Mesenchymal stem cell (in vitro differentiated cells and primary cell): ENCODE results near the gene ANKFN1.
A peak's percentile ranks its signal among the peaks of the same experiment; 100 is the strongest.

Experiments
- DNase-seq: peaks from one replicate; pipeline ENCODE4 v3.0.0-alpha.2; 2013
- H2AFZ ChIP-seq: one replicate; pipeline ENCODE4 v1.6.1; 2013; ENCODE audit warnings: low read depth, mild to moderate bottlenecking, control low read depth, inconsistent platforms, low read length, moderate library complexity
- H2AK5ac ChIP-seq: 2 replicates; pipeline ENCODE4 v1.6.1; 2013; ENCODE audit warnings: low read length, moderate library complexity, mild to moderate bottlenecking, inconsistent platforms; ENCODE audit not compliant: severe bottlenecking
- H2BK120ac ChIP-seq: one replicate; pipeline ENCODE4 v1.6.1; 2013; ENCODE audit warnings: low read depth, mild to moderate bottlenecking, inconsistent platforms, low read length, moderate library complexity
- H2BK12ac ChIP-seq, 2 experiments: one replicate each; pipeline ENCODE4 v1.6.1; 2013; ENCODE audit warnings: inconsistent platforms in 2 of 2, low read length in 2 of 2, mild to moderate bottlenecking in 2 of 2, moderate library complexity in 2 of 2, control low read depth in 1 of 2
- H2BK15ac ChIP-seq: one replicate; pipeline ENCODE4 v1.6.1; 2013; ENCODE audit warnings: mild to moderate bottlenecking, low read depth, inconsistent platforms; ENCODE audit not compliant: poor library complexity, severe bottlenecking
- H2BK5ac ChIP-seq: 2 replicates; pipeline ENCODE4 v1.6.1; 2013; ENCODE audit warnings: low read depth, mild to moderate bottlenecking, low read length, control low read depth, inconsistent platforms; ENCODE audit not compliant: poor library complexity, severe bottlenecking
- H3K14ac ChIP-seq, 2 experiments: one replicate each; pipeline ENCODE4 v1.6.1; 2013; ENCODE audit warnings: inconsistent platforms in 2 of 2, low read length in 2 of 2, control low read depth in 1 of 2, mild to moderate bottlenecking in 1 of 2, moderate library complexity in 1 of 2
- H3K18ac ChIP-seq, 2 experiments: one replicate each; pipeline ENCODE4 v1.6.1; 2013; ENCODE audit warnings: inconsistent platforms in 2 of 2, low read length in 2 of 2, control low read depth in 1 of 2, low read depth in 1 of 2, mild to moderate bottlenecking in 1 of 2
- H3K23ac ChIP-seq, 2 experiments: one replicate each; pipeline ENCODE4 v1.6.1; 2013; ENCODE audit warnings: inconsistent platforms in 2 of 2, low read length in 2 of 2, mild to moderate bottlenecking in 2 of 2, moderate library complexity in 2 of 2, control low read depth in 1 of 2
- H3K27ac ChIP-seq: 2 replicates; pipeline ENCODE4 v1.5.1; 2013; ENCODE audit warnings: mild to moderate bottlenecking, moderate library complexity, low read length, control low read depth, inconsistent platforms; ENCODE audit not compliant: poor library complexity, severe bottlenecking
- H3K27me3 ChIP-seq, 2 experiments: 2 replicates each; pipeline versions ENCODE4 v1.6.1 to v1.7.0; 2013; ENCODE audit warnings: low read length in 2 of 2, mild to moderate bottlenecking in 2 of 2, moderate library complexity in 2 of 2, control low read depth in 1 of 2, inconsistent platforms in 1 of 2; ENCODE audit not compliant: control insufficient read depth in 1 of 2, insufficient read depth in 1 of 2
- H3K36me3 ChIP-seq, 2 experiments: 2 replicates each; pipeline versions ENCODE4 v1.6.1 to v1.7.0; 2013; ENCODE audit warnings: low read length in 2 of 2, control low read depth in 1 of 2, inconsistent platforms in 1 of 2, low read depth in 1 of 2, mild to moderate bottlenecking in 1 of 2; ENCODE audit not compliant: insufficient read depth in 2 of 2, control insufficient read depth in 1 of 2
- H3K4ac ChIP-seq, 2 experiments: one replicate each; pipeline ENCODE4 v1.6.1; 2013; ENCODE audit warnings: inconsistent platforms in 2 of 2, low read length in 2 of 2, mild to moderate bottlenecking in 2 of 2, moderate library complexity in 2 of 2, control low read depth in 1 of 2, low read depth in 1 of 2
- H3K4me1 ChIP-seq: 2 replicates; pipeline ENCODE4 v1.6.1; 2013; ENCODE audit warnings: low read depth, low read length, control low read depth; ENCODE audit not compliant: control insufficient read depth, insufficient read depth
- H3K4me2 ChIP-seq: 2 replicates; pipeline ENCODE4 v1.6.1; 2013; ENCODE audit warnings: low read length, mild to moderate bottlenecking, inconsistent platforms; ENCODE audit not compliant: poor library complexity, severe bottlenecking
- H3K4me3 ChIP-seq, 2 experiments: 2 replicates each; pipeline versions ENCODE4 v1.5.1 to v1.7.0; 2013; ENCODE audit warnings: low read length in 2 of 2, mild to moderate bottlenecking in 2 of 2, control low read depth in 1 of 2, low read depth in 1 of 2; ENCODE audit not compliant: insufficient read depth in 1 of 2
- H3K79me1 ChIP-seq: replicated peaks from 2 replicates; pipeline ENCODE4 v1.6.1; 2013; ENCODE audit warnings: mild to moderate bottlenecking, control low read depth, low read length, inconsistent platforms; ENCODE audit not compliant: poor library complexity, severe bottlenecking
- H3K9ac ChIP-seq: 2 replicates; pipeline ENCODE4 v1.7.0; 2013; ENCODE audit warnings: mild to moderate bottlenecking, low read length, moderate library complexity
- H3K9me3 ChIP-seq: 2 replicates; pipeline ENCODE4 v1.7.0; 2013; ENCODE audit warnings: mild to moderate bottlenecking, low read length; ENCODE audit not compliant: control insufficient read depth
- H4K8ac ChIP-seq: one replicate; pipeline ENCODE4 v1.6.1; 2013; ENCODE audit warnings: inconsistent platforms, mild to moderate bottlenecking, low read length, moderate library complexity
- H4K91ac ChIP-seq: one replicate; pipeline ENCODE4 v1.6.1; 2013; ENCODE audit warnings: mild to moderate bottlenecking, low read length, inconsistent platforms
- WGBS: methylation state at CpG from one replicate; pipeline ENCODE4 v1.1.7; 2013; ENCODE audit warnings: mixed read lengths; 5-methylcytosine and 5-hydroxymethylcytosine counted together

The ANKFN1 gene

DNA sequence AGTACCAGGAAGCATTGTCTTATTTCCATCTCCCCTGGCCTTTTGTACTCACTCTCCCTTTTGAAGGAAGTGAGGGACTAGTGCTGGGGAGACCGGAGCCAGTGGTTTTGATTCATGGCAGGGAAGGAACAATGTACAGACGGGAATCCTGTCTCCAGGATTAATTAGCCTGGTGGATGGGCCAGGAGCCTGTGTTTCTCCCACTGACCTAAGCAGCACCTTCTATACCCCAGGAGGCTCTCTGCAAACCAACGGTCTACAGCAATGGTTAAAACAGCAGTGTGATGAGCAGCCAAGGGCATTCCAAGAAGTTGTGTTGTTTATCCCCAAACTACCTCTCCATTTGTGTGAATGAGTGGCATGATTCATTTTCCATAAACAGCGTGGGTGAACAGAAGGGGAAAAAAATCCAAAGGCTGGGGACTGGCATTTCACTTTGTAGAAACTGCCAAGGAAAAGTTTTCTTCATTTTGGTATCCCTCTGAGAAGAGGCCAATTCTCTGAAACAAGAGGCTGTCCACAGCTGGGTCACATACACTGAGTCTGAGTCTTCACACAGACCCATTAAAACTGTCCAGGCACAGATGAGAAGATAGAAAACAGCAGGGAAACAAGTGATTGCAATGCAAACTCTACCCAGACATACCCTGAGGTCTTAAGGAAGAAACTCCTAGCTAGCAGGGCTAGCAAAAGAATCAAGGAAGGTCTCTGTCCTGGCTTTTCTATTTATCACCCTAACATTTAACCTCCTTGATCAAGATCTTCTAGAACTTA, 18.1 kb downstream of the ANKFN1 start:
- Histone ChIP-seq H3K18ac (no peak overlapping the region), H4K8ac (no peak overlapping the region), H3K79me1 (no peaks in the 10 kb centered on the region), H2BK5ac (no peak overlapping the region), H2BK120ac (no peak overlapping the region), H4K91ac (no peak overlapping the region), H2AK5ac (no peak overlapping the region), H2BK15ac (no peak overlapping the region), H3K4me1 (no peaks in the 10 kb centered on the region), H2BK12ac (no peak overlapping the region), H3K4me3 (no peak overlapping the region), H3K14ac (no peak overlapping the region), H3K9me3 (no peaks in the 10 kb centered on the region), H3K9ac (no peak overlapping the region), H3K23ac (no peak overlapping the region), H3K36me3 (no peaks in the 10 kb centered on the region), H3K27me3 (no peaks in the 10 kb centered on the region), H3K27ac (no peak overlapping the region), H3K4ac (no peak overlapping the region), H2AFZ (no peak overlapping the region), H3K4me2 (no peak overlapping the region)
- WGBS, result 67% methylated on average over 3 of the region's 4 CpGs
- DNase-seq, result peak; percentile 1

- no peaks in the 10 kb centered on the region for H3K9me3 ChIP-seq
- H2BK5ac ChIP-seq, result no peak overlapping the region
- H3K27ac ChIP-seq, result no peak overlapping the region
- no peak overlapping the region for H3K23ac ChIP-seq
- no peak overlapping the region for H3K14ac ChIP-seq
- H3K79me1 ChIP-seq, result no peaks in the 10 kb centered on the region
- no peak overlapping the region for H3K4me2 ChIP-seq
- no peaks in the 10 kb centered on the region for H3K27me3 ChIP-seq
- H3K4ac ChIP-seq, result no peak overlapping the region
- H2AK5ac ChIP-seq, result no peak overlapping the region
- H2AFZ ChIP-seq, result peak overlapping the region; percentile 3
- no peaks in the 10 kb centered on the region for H3K36me3 ChIP-seq
- H4K91ac ChIP-seq, result no peak overlapping the region
- peaks cover 2% of the 10 kb centered on the region for H3K4me1 ChIP-seq
- no peak overlapping the region for H4K8ac ChIP-seq
- H3K4me3 ChIP-seq, result no peak overlapping the region
- no peak for DNase-seq
- no peak overlapping the region for H2BK120ac ChIP-seq
- H3K9ac ChIP-seq, result no peak overlapping the region
- no peak overlapping the region for H2BK12ac ChIP-seq
- H2BK15ac ChIP-seq, result no peak overlapping the region
- no peak overlapping the region for H3K18ac ChIP-seq
- WGBS, result 75% methylated on average over 5 of the region's 5 CpGs
Measured at GRCh38 chr17:56172517-56172982, 19.3 kb downstream of the ANKFN1 start.

GRCh38 chr17:56173026-56173425, 19.8 kb downstream of the ANKFN1 start:
- no peaks in the 10 kb centered on the region for H3K27me3 ChIP-seq
- H2BK120ac ChIP-seq, result no peak overlapping the region
- H3K14ac ChIP-seq, result no peak overlapping the region
- H3K23ac ChIP-seq, result no peak overlapping the region
- H3K4me2 ChIP-seq, result no peak overlapping the region
- H3K9me3 ChIP-seq, result no peaks in the 10 kb centered on the region
- no peak overlapping the region for H4K91ac ChIP-seq
- no peak overlapping the region for H3K18ac ChIP-seq
- H3K4me1 ChIP-seq, result peaks cover 2% of the 10 kb centered on the region
- H4K8ac ChIP-seq, result no peak overlapping the region
- DNase-seq, result no peak
- no peak overlapping the region for H3K27ac ChIP-seq
- no peak overlapping the region for H2AK5ac ChIP-seq
- H3K4ac ChIP-seq, result no peak overlapping the region
- H3K9ac ChIP-seq, result no peak overlapping the region
- no peak overlapping the region for H2AFZ ChIP-seq
- no peaks in the 10 kb centered on the region for H3K36me3 ChIP-seq
- no peak overlapping the region for H2BK15ac ChIP-seq
- WGBS, result 78% methylated on average over 1 of the region's 1 CpG
- no peaks in the 10 kb centered on the region for H3K79me1 ChIP-seq
- H2BK5ac ChIP-seq, result no peak overlapping the region
- no peak overlapping the region for H3K4me3 ChIP-seq
- H2BK12ac ChIP-seq, result no peak overlapping the region

DNA sequence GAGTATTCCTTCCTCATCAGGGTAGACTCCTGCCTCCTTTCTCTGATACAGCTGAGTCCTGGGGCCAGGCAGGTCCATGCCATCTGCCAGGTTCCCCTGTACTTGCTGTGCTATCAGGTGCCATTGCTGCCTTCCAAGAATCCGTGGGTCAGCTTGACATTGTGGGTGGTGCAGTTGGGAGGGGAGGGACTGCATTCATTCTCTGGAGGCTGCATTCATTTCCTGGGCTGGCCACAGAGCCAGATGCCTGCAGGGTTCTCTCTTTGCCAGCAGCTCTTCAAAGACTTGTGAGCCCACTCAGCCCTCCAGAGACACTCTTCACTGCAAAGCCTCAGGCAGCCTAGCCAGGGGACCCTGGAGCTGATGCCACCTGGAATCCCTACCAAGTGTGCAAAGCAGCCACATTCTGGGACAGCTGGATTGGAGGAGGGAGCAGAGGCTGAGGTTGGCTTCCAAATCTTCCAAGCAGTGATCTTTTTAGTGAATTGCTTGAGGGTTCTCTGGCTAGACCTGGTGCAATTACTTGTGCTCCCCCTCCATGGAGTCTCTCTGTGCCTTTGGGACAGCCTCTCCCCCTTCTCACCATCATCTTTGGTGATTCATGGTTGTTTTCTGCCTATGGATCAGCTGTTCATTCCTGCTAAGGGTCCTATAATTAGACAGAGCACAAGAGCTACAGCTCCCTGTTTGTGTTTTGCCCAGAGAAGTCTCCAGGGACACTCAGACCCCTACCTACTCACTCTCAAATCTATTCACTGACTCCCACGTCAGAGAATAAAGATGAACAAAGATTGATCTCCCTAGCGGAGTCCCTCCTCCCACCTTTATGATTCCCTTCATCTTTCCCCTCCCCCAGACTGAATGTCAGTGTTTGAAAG, 20.9 kb downstream of the ANKFN1 start:
- Histone ChIP-seq H2AFZ (no peak overlapping the region), H3K27me3 (no peaks in the 10 kb centered on the region), H3K9ac (no peak overlapping the region), H3K18ac (no peak overlapping the region), H3K9me3 (no peaks in the 10 kb centered on the region), H2BK12ac (no peak overlapping the region), H3K23ac (no peak overlapping the region), H3K36me3 (no peaks in the 10 kb centered on the region), H3K4me2 (no peak overlapping the region), H2BK5ac (no peak overlapping the region), H3K4me3 (no peak overlapping the region), H2BK15ac (no peak overlapping the region), H3K27ac (no peak overlapping the region), H3K4me1 (peaks cover 2% of the 10 kb centered on the region), H3K4ac (no peak overlapping the region), H2BK120ac (no peak overlapping the region), H3K14ac (no peak overlapping the region), H4K91ac (no peak overlapping the region), H4K8ac (no peak overlapping the region), H2AK5ac (no peak overlapping the region), H3K79me1 (no peaks in the 10 kb centered on the region)
- peak; percentile 4 for DNase-seq
- WGBS, result 11% methylated on average over 2 of the region's 3 CpGs
